Mesodermal cell (in vitro differentiated cells): ENCODE results near the gene CTCFL.
"Not testable (repeated sequence)": the region's sequence is repeated elsewhere in the genome, so short reads cannot be mapped to it uniquely, and the experiment has no call there.

Experiments used
- H3K27ac ChIP-seq: 2 replicates; pipeline ENCODE4 v1.7.0; 2013; ENCODE audit warnings: mild to moderate bottlenecking, low read depth, low read length, moderate library complexity; ENCODE audit not compliant: severe bottlenecking
- H3K36me3 ChIP-seq: 2 replicates; pipeline ENCODE4 v1.7.1; 2013; ENCODE audit warnings: mild to moderate bottlenecking, low read length, moderate library complexity; ENCODE audit not compliant: control insufficient read depth, insufficient read depth
- H3K4me1 ChIP-seq: one replicate; pipeline ENCODE4 v1.7.1; 2013; ENCODE audit warnings: mild to moderate bottlenecking, low read length; ENCODE audit not compliant: insufficient read depth, control insufficient read depth, poor library complexity, severe bottlenecking
- H3K4me3 ChIP-seq: 2 replicates; pipeline ENCODE4 v1.7.0; 2013; ENCODE audit warnings: low read length, control low read depth, mild to moderate bottlenecking; ENCODE audit not compliant: insufficient read depth, poor library complexity, severe bottlenecking; ENCODE audit errors: extremely low read depth
- H3K9me3 ChIP-seq: 2 replicates; pipeline ENCODE4 v1.7.1; 2013; ENCODE audit warnings: mild to moderate bottlenecking, low read length, moderate library complexity; ENCODE audit not compliant: control insufficient read depth
- WGBS, 2 experiments: methylation state at CpG; one replicate each; pipeline ENCODE4 v1.1.5; 2013; ENCODE audit warnings: missing lambda C conversion rate in 2 of 2; ENCODE audit not compliant: insufficient coverage in 2 of 2; 5-methylcytosine and 5-hydroxymethylcytosine counted together

The CTCFL gene

GRCh38 chr20:57488277-57488676 is 36.7 kb downstream of the CTCFL start:
- H3K4me3 ChIP-seq, H3K4me1 ChIP-seq, H3K36me3 ChIP-seq, H3K9me3 ChIP-seq, H3K27ac ChIP-seq: not testable (repeated sequence)
- WGBS, 2 experiments: 93 to 100% methylated on average over 3 to 4 of the region's 5 CpGs

- WGBS, 2 experiments: no CpG with 5 or more reads among the region's 1 CpG
- no peaks in the 10 kb centered on the region for H3K9me3 ChIP-seq
- H3K36me3 ChIP-seq: no peaks in the 10 kb centered on the region
- H3K27ac ChIP-seq: no peak overlapping the region
- H3K4me3 ChIP-seq: no peak overlapping the region
- H3K4me1 ChIP-seq: peaks cover 5% of the 10 kb centered on the region
Observed at GRCh38 chr20:57485770-57486169, 39.2 kb downstream of the CTCFL start.

GRCh38 chr20:57484772-57485171 is 40.2 kb downstream of the CTCFL start:
- WGBS, 2 experiments: 88 to 92% methylated on average over 6 of the region's 8 CpGs
- H3K4me1 ChIP-seq: peaks cover 5% of the 10 kb centered on the region
- H3K9me3 ChIP-seq: no peaks in the 10 kb centered on the region
- no peak overlapping the region for H3K27ac ChIP-seq
- H3K36me3 ChIP-seq: no peaks in the 10 kb centered on the region
- H3K4me3 ChIP-seq: no peak overlapping the region

- 89 to 93% methylated on average over 16 to 17 of the region's 19 CpGs for WGBS, 2 experiments
- Histone ChIP-seq H3K36me3 (no peaks in the 10 kb centered on the region), H3K4me3 (no peak overlapping the region), H3K27ac (no peak overlapping the region), H3K4me1 (peaks cover 5% of the 10 kb centered on the region), H3K9me3 (no peaks in the 10 kb centered on the region)
Observed at GRCh38 chr20:57483287-57484050, 41.5 kb downstream of the CTCFL start.

- Histone ChIP-seq H3K4me1 (peaks cover 5% of the 10 kb centered on the region), H3K4me3 (no peak overlapping the region), H3K9me3 (no peaks in the 10 kb centered on the region), H3K27ac (no peak overlapping the region), H3K36me3 (no peaks in the 10 kb centered on the region)
- WGBS, 2 experiments: 81 to 94% methylated on average over 5 of the region's 6 CpGs
Observed at GRCh38 chr20:57482796-57483195, 42.1 kb downstream of the CTCFL start.

- WGBS, 2 experiments: 67 to 72% methylated on average over 10 of the region's 11 CpGs
- no peaks in the 10 kb centered on the region for H3K9me3 ChIP-seq
- H3K4me1 ChIP-seq: peaks cover 5% of the 10 kb centered on the region
- H3K4me3 ChIP-seq: no peak overlapping the region
- no peak overlapping the region for H3K27ac ChIP-seq
- no peaks in the 10 kb centered on the region for H3K36me3 ChIP-seq
Observed at GRCh38 chr20:57482148-57482547, 42.8 kb downstream of the CTCFL start.

GRCh38 chr20:57481281-57481711 is 43.6 kb downstream of the CTCFL start:
- 70 to 83% methylated on average over 5 to 6 of the region's 9 CpGs for WGBS, 2 experiments
- no peak overlapping the region for H3K4me3 ChIP-seq
- H3K36me3 ChIP-seq: no peaks in the 10 kb centered on the region
- H3K27ac ChIP-seq: no peak overlapping the region
- no peaks in the 10 kb centered on the region for H3K9me3 ChIP-seq
- peaks cover 5% of the 10 kb centered on the region for H3K4me1 ChIP-seq

GRCh38 chr20:57480444-57481160 is 44.3 kb downstream of the CTCFL start:
- peaks cover 5% of the 10 kb centered on the region for H3K4me1 ChIP-seq
- no peaks in the 10 kb centered on the region for H3K36me3 ChIP-seq
- H3K4me3 ChIP-seq: no peak overlapping the region
- H3K9me3 ChIP-seq: no peaks in the 10 kb centered on the region
- no peak overlapping the region for H3K27ac ChIP-seq
- WGBS, 2 experiments: 85% methylated on average over 14 to 16 of the region's 17 CpGs

- Histone ChIP-seq H3K36me3 (no peaks in the 10 kb centered on the region), H3K4me3 (no peak overlapping the region), H3K27ac (no peak overlapping the region), H3K4me1 (peaks cover 5% of the 10 kb centered on the region), H3K9me3 (no peaks in the 10 kb centered on the region)
- WGBS, 2 experiments: 74 to 94% methylated on average over 2 to 3 of the region's 3 CpGs
Observed at GRCh38 chr20:57479196-57479595, 45.7 kb downstream of the CTCFL start.

- Histone ChIP-seq H3K9me3 (no peaks in the 10 kb centered on the region), H3K27ac (no peak overlapping the region), H3K36me3 (no peaks in the 10 kb centered on the region), H3K4me1 (peaks cover 5% of the 10 kb centered on the region), H3K4me3 (no peak overlapping the region)
- WGBS, 2 experiments: 82 to 87% methylated on average over 6 to 7 of the region's 9 CpGs
Observed at GRCh38 chr20:57478176-57478575, 46.8 kb downstream of the CTCFL start.
